ENCODE measurements around the gene KRT76.

DNA sequence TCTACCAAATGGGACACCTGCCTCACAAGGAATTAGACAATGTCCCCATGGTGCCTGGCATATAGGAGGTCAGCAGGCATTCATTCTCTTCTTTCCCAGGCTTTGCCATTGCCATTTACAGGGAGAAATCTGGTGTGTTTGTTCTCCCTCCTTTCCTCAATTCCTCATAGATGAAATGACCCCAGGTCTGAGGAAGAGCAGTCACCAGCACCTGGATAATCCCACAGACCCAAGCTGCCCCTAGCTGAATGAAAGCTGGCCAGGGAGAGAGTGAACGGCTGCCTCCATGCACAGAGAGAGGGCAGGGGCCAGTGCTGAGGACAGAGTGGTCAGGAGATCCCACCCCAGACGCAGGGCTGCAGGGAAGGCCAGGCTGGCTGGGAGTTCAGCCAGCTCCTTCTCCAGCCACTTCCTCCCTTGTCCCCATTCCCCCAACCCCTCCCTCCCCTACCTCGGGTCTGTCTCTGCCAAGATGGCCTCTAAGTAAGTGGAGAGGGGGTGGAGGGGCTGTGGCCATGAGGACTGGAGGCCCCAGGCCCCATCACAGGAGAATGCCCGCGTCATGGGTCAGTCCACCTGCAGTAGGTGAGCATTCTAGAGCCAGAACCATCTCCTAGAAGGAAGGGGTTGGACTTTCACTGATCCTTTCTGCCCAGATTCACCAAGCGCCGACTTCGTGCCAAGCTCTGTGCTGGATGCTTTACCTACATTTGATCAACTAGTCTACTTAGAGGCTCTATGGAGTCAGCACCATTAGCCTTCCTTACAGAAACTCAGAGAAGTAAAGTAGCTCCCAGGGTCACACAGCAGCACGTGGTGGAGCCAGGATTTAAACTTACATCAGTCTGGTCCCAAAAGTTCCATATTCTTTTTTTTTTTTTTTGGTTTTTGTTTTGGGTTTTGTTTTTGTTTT is 38.8 kb upstream of the KRT76 start:
- TF ChIP-seq, protein P1, sequence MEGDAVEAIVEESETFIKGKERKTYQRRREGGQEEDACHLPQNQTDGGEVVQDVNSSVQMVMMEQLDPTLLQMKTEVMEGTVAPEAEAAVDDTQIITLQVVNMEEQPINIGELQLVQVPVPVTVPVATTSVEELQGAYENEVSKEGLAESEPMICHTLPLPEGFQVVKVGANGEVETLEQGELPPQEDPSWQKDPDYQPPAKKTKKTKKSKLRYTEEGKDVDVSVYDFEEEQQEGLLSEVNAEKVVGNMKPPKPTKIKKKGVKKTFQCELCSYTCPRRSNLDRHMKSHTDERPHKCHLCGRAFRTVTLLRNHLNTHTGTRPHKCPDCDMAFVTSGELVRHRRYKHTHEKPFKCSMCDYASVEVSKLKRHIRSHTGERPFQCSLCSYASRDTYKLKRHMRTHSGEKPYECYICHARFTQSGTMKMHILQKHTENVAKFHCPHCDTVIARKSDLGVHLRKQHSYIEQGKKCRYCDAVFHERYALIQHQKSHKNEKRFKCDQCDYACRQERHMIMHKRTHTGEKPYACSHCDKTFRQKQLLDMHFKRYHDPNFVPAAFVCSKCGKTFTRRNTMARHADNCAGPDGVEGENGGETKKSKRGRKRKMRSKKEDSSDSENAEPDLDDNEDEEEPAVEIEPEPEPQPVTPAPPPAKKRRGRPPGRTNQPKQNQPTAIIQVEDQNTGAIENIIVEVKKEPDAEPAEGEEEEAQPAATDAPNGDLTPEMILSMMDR (IDR thresholded peaks at IDR 0.05; ENCODE audit: insufficient read depth, low read length), result no peak
- no peak for TF ChIP-seq POLR2AphosphoS5 (IDR thresholded peaks at IDR 0.05; ENCODE audit: low read depth)
- TF ChIP-seq, protein P2, sequence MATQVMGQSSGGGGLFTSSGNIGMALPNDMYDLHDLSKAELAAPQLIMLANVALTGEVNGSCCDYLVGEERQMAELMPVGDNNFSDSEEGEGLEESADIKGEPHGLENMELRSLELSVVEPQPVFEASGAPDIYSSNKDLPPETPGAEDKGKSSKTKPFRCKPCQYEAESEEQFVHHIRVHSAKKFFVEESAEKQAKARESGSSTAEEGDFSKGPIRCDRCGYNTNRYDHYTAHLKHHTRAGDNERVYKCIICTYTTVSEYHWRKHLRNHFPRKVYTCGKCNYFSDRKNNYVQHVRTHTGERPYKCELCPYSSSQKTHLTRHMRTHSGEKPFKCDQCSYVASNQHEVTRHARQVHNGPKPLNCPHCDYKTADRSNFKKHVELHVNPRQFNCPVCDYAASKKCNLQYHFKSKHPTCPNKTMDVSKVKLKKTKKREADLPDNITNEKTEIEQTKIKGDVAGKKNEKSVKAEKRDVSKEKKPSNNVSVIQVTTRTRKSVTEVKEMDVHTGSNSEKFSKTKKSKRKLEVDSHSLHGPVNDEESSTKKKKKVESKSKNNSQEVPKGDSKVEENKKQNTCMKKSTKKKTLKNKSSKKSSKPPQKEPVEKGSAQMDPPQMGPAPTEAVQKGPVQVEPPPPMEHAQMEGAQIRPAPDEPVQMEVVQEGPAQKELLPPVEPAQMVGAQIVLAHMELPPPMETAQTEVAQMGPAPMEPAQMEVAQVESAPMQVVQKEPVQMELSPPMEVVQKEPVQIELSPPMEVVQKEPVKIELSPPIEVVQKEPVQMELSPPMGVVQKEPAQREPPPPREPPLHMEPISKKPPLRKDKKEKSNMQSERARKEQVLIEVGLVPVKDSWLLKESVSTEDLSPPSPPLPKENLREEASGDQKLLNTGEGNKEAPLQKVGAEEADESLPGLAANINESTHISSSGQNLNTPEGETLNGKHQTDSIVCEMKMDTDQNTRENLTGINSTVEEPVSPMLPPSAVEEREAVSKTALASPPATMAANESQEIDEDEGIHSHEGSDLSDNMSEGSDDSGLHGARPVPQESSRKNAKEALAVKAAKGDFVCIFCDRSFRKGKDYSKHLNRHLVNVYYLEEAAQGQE (IDR thresholded peaks at IDR 0.05; ENCODE audit: insufficient replicate concordance, low read depth), result no peak
- no peak for TF ChIP-seq GABPA (IDR thresholded peaks at IDR 0.05; ENCODE audit: low read depth)

Data from HL-60 (cell line).